Activated CD8-positive, alpha-beta memory T cell treated with anti-CD3 and anti-CD28 coated beads for 36 hours (primary cell): ENCODE results near the gene FGD1. TPM values are rescaled to one million over a fixed set of nuclear protein-coding genes. Genes with fewer than 3 reads are reported as not detected.

Experiments
- CTCF ChIA-PET: fragments of 350-600 bp; sonication (Branson Sonifier 250); formaldehyde crosslinking; loops from one replicate; lab custom pipeline; 2021; ENCODE audit warnings: antibody characterized with exemption; lab: Charles Lee
- POLR2A ChIA-PET: fragments of 350-600 bp; sonication (Branson Sonifier 250); formaldehyde crosslinking; loops from one replicate; lab custom pipeline; 2021; ENCODE audit warnings: antibody characterized with exemption; lab: Charles Lee
- total RNA-seq, 2 experiments: library from RNA; stranded (reverse); gene quantifications; one replicate each; pipeline ENCODE4 v1.2.3, GENCODE V29; 2021

Gene FGD1
- total RNA-seq, 2 experiments from 2014 or later = 0.04 TPM; not detected in 1

DNA sequence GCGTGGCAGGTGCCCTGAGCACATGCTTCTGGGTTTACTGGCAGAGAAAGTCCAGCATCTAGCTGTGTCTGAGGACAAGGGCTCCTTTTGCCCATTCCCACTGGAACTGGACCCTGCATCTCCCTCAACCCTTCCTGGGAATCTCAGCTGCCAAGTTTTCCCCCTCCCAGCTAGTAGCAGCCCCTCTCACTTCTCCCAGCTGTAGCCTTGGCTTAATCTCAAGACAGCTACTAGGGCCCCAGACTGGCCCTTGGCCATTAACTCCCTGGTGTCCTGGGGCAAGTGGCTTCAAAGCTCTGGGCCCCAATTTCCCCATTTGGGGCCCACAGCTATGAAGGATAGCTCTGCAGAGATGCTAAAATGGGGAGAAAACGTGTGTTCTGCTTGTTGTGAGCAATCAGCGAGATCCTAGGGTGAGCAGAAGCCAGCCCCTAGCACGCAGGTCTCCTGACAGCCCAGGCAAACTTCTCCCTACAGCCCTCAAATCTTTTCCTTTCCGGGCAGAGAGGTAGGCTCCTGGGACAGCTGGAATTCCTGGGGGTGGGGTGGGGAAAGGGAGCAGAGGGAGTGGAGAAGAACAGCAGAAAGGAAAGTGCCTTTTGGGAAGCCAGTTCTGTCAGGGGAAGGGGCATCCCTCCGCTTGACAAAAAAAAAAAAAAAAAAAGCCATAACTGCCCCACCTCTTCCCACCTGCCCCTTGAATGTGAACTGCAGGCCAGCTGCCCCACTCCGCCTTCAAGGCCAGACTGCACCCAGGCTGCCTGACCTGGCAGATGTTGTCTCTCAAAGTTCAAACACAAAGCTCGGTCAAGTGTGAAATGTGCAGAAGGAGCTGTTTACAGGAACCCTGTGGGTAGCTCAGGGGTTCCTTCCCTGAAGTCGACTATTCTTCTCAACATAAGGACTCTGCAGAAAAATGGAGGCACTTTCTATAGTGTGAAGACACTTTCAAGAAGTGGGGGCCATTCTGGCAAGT, 16.6 kb downstream of the FGD1 start:
- POLR2A ChIA-PET = interaction anchor here (0.6 kb wide), 1 partner anchor 28 kb away, joined by 3 read pairs; no protein-coding TSS in a partner anchor
- CTCF ChIA-PET = interaction anchor here (0.7 kb wide), 1 partner anchor 32 kb away, joined by 3 read pairs; no protein-coding TSS in a partner anchor

DNA sequence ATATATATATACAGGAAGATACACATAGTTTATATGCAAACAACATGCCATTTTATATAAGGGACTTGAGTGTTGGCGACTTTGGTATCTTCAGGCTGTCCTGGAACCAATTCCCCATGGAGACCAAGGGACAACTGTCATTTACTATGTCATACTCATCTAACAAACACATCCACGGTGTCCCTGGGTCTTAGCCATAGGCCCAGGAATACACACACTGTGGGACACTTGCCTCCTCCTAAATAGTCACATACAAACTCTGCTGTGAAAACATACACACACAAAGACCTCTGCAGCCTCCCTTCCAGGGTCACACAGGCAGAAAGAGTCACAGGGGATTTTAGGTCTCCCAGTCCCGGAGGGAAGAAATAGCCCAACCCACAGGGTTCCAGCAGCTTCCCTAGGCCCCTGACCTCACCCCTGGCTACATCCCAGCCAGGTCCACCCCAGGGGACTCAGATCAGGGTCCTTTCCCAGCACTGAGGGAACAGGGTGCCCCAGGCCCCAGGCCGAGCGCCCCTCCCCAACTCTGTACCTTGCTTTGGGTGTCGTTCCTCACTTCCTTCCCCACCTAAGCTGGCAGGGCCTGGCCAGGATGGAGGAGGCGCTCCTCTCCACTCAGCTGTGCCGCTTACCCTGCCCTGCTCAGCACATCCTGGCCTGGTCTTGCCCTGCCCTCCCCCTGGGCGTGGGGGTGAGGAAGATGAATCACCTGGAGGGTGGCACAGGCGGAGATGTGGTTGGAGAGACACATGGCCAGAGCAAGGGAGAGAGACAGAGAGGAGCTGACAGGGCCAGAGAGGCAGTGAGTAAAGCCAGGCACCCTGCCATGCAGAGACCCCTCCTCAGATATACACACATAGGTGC, 21.8 kb downstream of the FGD1 start:
- ChIA-PET POLR2A (no interaction called here), CTCF (no interaction called here)

DNA sequence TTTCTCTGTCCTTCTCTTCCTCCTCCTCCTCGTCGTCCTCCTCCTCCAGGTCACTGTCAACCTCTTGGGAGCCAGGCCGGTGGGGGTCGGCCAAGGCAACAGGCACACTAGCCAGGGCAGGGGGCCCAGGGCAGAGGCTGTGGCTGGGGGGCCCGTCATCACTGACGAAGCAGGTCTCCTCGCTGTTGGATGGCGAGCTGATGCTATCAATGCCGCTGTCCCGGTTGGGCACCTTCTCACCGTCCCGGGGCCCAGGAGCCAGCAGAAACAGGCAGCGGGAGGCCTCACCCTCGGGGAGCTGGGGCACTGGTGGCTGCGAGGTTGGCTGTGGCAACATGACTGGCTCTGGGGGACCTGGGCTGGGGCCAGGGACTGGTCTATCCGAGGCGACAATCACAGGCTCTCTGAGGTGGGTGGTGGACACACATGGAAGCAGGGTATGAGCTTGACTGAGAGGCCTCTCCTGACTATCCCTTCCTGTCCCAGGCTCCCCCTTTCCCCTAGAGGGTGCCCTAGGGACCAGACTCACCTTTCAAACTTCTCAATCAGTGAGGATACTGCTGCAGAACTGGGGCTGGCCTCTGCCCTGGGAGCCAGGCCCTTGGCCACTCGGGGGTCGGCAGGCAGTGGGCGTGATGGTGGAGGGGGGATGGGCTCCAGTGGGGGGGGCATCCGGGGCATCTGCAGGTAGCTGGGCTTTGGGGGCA, 25.8 kb downstream of the FGD1 start:
- ChIA-PET POLR2A (interaction anchor here (0.7 kb wide), 1 partner anchor 95 kb away, joined by 4 read pairs; no protein-coding TSS in a partner anchor), CTCF (no interaction called here)

DNA sequence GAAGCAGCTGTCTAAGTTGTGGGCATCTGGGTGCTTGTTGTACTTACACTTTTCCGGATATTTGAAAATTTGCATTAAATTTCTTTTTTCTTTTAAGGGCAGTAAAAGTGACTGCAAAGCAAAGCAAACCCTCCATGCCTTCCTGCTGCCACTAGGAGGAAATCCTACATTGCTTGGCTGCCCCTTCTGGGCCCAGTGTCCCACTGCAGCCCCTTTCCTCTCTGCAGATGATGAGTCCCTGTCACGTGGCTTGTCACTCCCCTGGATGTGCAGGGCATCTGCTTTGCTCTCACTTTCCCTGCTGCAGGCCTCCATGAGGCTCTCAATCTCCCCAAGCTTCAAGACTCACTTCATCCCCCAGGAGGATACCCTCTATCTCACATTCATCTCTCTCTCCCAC, 43.1 kb downstream of the FGD1 start:
- POLR2A ChIA-PET = no interaction called here
- CTCF ChIA-PET = no interaction called here

DNA sequence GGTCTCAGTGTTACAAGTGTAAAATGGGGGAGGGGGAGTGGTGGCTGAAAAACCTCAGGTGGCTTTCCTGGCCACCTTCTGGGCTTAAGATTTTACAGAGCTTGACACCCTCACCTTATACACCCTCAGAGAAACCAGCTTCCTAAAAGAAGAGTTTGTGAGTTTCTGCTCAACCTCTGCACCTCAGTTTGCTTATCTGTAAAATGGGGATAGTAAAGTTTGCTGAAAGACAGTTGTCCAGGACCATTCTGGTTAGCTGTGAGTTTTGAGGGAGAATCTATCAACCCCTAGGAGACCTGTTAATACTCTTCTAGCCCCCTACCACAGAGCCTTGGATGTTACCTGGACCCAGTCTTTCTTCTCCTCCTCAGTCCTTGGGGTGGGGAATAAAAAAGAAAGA, 46.1 kb downstream of the FGD1 start:
- ChIA-PET POLR2A (interaction anchor here (0.5 kb wide), 1 partner anchor 111 kb away, joined by 3 read pairs; no protein-coding TSS in a partner anchor), CTCF (no interaction called here)

DNA sequence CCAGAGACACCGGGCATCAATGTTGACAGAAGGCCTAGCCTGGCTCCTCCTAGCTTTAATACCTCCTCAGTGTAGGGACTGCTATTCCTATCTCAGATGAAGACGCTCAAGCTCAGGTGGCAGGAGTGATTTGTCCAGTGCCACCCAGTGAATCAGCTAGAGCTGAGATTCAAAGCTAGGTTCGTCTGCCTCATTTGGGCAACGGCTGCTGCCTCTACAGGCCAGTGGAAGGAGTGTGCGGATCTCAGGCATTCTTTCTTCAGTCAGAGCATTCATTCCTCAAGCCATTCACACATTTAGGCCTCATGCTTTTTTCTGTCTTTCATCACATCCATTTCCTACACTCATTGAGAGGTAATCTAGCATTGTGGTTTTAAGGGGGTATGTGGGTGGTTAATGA, 48.6 kb downstream of the FGD1 start:
- ChIA-PET POLR2A (no interaction called here), CTCF (interaction anchor here (0.6 kb wide), 1 partner anchor 32 kb away, joined by 3 read pairs; no protein-coding TSS in a partner anchor)

DNA sequence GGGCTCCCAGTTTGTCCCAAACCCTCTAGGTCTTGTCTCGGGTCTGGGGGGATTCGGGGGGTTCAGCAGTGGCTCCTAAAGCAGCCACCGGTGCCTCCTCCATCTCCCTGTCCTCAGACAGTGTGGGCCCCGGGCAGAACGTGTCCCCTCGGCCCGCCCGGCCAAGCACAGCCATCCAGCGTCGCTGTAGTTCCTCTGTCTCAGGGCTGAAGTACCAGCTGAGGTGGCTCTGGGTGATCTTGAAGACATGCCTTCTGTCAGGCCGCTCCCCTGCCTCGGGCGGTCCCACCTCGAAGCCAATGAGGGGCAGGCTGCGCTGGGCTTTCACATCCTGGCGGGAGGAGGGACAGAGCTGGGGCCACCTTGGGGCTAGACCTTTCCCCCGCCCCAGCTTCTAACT, 50.0 kb downstream of the FGD1 start:
- CTCF ChIA-PET = no interaction called here
- POLR2A ChIA-PET = interaction anchor here (0.6 kb wide), 1 partner anchor 455 kb away, joined by 12 read pairs; no protein-coding TSS in a partner anchor

DNA sequence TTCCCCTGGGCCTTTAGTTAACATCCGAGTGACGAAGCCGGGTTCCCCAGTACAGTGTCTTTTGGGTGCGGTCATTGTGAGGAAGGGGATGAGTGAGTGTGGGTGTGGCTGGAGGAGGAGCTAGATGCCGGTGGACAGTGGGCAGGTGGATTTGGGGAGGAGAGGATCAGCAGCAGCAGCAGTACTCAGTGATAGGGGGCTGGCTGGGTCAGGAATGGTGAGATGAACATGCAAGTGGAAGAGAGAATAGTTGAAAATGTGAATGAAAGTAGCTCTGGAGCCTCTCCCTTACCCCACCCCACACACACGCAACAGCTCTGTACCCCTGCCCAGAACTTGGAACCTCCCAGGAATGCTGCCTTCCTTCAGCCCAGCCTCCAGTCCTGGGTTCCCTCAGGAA, 51.3 kb downstream of the FGD1 start:
- ChIA-PET POLR2A (no interaction called here), CTCF (no interaction called here)

DNA sequence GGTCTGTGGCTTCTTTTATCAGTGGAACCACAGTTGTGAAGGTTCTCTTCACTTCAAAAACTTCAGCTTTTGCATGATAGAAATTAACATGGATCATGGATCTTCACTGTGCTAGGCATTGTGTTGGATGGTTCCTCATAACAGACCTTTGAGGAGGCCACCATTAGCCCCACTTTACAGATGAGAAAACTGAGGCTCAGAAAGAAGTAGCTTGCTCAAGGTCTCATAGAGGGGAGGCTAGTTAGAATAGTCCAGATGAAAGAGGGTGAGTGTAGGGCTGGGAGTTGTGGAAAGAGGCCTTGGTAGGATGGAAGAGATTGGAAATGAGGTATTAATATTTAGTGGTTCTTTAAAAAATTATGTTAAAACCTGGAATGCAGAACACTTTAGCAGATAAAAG, 53.2 kb downstream of the FGD1 start:
- CTCF ChIA-PET = interaction anchor here (0.6 kb wide), 1 partner anchor 47 kb away, joined by 3 read pairs; no protein-coding TSS in a partner anchor
- POLR2A ChIA-PET = no interaction called here

DNA sequence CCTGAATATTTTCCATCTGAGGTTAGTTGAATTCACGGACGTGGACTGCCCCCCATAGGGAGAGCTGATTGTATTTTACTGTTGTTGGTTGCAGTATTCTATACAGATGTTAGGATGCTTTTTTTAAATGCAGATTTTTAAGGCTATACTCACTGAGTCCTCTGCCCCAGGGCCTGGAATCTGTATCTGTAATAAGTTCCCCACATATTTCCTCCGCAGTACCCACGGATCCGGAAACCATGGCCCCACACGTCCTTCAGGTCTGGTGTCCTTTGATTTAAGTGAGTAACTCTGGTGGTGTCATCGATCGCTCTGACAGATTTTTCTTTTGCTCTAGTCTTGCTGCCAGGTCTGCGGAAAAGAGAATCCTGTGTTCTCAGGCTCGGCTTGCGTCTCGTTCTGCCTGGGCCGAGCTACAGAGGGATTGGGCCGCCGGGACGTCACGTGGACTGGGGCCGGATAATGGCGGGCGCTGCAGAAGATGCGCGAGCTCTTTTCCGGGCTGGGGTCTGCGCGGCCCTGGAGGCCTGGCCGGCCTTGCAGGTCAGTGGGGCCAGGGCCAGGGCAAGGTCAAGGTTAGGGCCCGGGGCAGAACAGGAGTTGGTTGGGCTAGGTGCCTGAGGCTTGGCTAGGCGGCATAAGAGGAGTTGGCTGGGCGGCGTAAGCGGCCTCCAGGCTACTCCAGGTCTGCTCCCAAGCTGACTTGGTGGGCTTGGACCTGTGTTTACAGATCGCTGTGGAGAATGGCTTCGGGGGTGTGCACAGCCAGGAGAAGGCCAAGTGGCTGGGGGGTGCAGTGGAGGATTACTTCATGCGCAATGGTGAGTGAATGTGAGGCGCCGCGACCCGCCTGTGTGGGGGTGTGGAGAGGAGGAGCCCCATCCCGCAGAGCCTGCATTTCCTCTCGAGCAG, 55.8 kb downstream of the FGD1 start, which contains the start of gene TSR2:
TSS of gene TSR2 (plus strand) at position 445 of the 912 bp plus-strand sequence. CDS start at position 463, 18 bp downstream.
- CTCF ChIA-PET = no interaction called here
- POLR2A ChIA-PET = interaction anchor here (0.5 to 0.6 kb wide), 2 partner anchors 30 to 659 kb away, joined by 3 read pairs; no protein-coding TSS in a partner anchor

DNA sequence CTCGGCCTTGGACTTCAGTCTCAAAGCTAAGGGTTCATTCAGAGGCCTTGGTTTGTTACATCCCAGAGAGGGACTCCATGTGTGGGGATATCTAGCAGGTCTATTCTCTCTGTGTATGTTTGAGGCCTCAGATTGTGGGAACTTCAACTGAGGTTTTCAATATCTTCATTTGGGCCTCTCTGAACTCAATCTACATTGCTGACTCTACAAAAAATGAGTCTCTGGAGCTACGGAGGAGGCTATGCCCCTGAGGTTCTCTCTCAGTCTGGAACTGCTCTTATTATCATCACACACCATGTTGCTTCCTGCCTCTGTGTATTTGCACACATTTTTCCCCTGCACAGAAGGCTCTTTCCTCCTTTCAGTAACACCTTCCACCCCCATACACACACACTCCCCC, 60.9 kb downstream of the FGD1 start:
- ChIA-PET CTCF (no interaction called here), POLR2A (no interaction called here)

DNA sequence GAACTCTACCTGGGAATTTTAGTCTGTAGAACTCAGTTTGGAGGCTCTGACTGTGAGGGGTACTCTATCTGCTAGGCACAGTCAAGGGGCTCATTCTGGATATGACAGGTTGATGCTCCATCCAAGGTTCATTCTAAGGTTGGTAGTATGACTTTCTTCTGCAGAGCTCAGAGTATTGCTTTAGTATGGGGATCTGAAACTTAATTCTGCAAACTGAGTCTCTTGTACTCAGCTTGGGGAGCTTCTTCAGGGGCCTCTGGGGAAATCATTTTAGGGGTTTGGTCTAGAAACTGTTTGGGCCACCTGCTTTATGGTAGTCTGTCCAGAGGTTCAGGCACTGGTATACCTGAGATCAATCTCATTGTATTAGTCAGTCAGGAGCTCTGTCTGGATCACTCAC, 65.5 kb downstream of the FGD1 start:
- ChIA-PET CTCF (no interaction called here), POLR2A (no interaction called here)

DNA sequence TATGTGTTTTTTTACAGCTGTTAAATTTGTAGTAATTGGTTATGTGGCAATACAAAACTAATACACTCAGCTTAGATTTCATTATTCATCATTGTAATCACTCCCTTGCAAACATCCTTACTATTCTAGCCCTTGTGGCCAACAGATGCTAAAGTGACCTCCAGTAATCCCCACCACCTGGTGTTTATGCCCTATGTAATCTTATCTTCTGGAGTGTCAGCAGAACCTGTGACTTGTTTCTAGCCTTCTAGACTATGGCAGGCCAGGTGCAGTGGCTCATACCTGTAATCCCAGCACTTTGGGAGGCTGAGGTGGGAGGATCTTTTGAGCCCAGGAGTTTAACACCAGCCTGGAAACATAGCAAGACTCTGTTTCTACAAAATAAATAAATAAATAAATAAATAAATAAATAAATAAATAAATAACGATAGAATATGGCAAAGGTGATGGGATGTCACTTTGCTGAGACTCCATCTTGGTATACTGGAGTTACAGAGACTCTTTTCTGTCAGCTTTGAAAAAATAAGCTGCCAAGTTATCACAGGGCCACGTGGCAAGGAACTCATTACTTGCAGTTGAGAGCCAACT, 68.1 kb downstream of the FGD1 start:
- POLR2A ChIA-PET = no interaction called here
- CTCF ChIA-PET = no interaction called here

DNA sequence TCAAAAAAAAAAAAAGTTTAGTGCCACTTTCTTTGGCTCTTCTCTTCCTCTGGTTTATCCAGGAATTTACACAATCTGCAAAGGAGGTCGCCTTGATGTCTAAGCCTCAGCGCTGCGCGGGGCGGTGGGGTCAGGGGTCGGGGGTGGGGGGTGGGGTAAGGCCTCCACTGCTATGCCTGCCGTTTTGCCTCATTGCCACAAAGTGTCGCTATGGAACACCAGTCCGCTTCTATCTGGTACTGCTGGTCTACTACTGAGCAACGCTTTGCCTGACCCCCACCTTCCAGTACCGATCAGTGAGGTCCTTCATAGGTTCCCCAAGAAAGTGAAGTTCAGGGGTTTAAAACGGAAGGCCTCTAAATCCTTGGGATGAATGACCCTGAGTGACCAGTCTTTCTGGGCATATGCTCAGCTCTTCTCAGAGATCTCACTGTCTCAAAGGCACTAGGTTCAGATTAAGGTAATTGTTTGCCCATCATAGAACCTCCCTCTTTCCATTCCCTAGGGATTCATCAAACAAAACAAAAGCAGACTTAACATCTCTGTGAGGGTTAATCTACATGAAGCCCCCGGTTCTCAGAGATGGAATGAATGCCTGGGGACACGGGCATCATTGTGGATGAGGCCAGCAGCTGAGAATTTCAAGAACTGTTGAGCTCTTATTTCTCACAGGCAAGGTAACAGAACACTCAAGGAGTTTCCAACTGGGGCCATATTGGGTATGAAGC, 72.7 kb downstream of the FGD1 start:
- CTCF ChIA-PET = interaction anchor here (1.2 kb wide), 1 partner anchor 13 kb away, joined by 3 read pairs; no protein-coding TSS in a partner anchor

DNA sequence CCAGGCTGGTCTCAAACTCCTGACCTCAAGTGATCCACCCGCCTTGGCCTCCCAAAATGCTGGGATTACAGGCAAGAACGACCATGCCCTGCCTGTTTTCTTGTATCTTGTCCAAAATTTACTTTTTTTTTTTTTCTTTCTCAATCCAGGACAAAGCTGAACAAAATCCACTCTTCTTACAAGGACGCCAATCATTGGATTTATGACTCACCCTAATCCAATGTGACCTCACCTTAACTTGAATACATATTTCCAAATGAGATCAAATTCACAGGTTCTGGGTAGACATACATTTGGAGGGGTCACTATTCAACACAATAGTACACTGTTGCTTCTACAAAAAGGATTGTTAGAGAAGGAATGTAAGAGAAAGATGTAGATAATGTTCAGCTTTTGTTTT, 73.9 kb downstream of the FGD1 start:
- ChIA-PET CTCF (no interaction called here), POLR2A (no interaction called here)

More for the DNA sequence above, 72.7 kb downstream of the FGD1 start:
- POLR2A ChIA-PET = no interaction called here

DNA sequence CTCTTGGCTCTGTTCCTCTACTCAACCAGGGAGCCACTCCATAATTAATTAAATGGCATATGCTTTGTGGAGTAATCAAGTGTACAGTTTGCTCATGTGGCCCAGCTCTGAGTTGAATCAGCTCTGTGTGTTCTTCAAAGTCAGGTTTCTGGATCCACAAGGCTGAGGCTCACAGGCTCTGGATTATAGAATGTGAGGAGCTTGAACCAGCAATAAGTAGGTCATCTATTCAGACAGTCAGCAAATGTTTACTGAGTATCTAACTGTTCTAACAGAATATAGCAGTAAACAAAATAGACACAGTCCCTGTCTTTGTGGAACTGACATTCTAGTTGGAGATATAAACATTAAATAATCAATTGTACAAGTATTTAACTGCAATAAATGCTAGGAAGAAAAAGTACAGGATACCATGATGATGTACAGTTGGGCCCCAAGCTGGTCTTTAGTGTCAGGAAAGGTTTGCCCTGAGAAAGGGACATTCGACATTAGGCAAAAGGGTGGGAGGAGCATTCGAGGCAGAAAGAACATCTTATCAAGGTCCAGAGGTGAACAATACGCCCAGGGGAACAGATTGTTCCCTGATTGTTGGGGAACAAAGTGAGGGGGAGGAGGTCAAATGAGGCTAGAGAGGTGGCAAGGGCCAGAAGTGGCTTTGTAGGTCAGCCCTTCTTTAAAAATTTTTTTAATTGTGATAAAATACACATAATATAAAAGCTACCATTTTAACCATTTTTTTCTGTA, 76.3 kb downstream of the FGD1 start:
- ChIA-PET POLR2A (no interaction called here), CTCF (no interaction called here)
